Measurements from ENCODE around the gene RAP1GAP2.
"Not testable (repeated sequence)": the region's sequence is repeated elsewhere in the genome, so short reads cannot be mapped to it uniquely, and the experiment has no call there.

RAP1GAP2 gene

GRCh38 chr17:3063507-3063906, 267.3 kb downstream of the RAP1GAP2 start, which contains the start of gene OR1D5:
Gene OR1D5, minus strand, starts transcription at chr17:3063607. Its CDS starts 0 bp downstream, at chr17:3063607.
- not testable (repeated sequence) for DNase-seq

GRCh38 chr17:3065192-3065591, 269.0 kb downstream of the RAP1GAP2 start:
- DNase-seq, result not testable (repeated sequence)

GRCh38 chr17:3073850-3074249, 277.6 kb downstream of the RAP1GAP2 start:
- not testable (repeated sequence) for DNase-seq

Data from activated CD4-positive, alpha-beta T cell treated with anti-CD3 and anti-CD28 coated beads, Interleukin-10, Interleukin-2, amounts not matched to agents 100 ng/mL and 50 ng/mL, durations not matched to agents 16 hours and 8 hours (primary cell).